Neural cell (in vitro differentiated cells): ENCODE measurements around the gene ANKRD44.

Experiments used
- CTCF ChIP-seq: fragments of 450-650 bp; IDR thresholded peaks from 2 replicates; pipeline ENCODE4 v1.5.1; 2014; ENCODE audit warnings: antibody characterized with exemption, mild to moderate bottlenecking, moderate library complexity; ENCODE audit not compliant: poor library complexity, severe bottlenecking
- EP300 ChIP-seq: fragments of 450-650 bp; conservative IDR thresholded peaks from 2 replicates; pipeline ENCODE4 v1.6.1; 2014; ENCODE audit warnings: antibody characterized with exemption, mild to moderate bottlenecking, moderate library complexity; ENCODE audit not compliant: poor library complexity, severe bottlenecking
- EZH2 ChIP-seq: fragments of 200-600, 300-800 bp; shearing (Covaris generic), sonication (generic); IDR thresholded peaks from 2 replicates; pipeline ENCODE4 v1.6.1; 2014; ENCODE audit warnings: antibody characterized with exemption, low read length, borderline replicate concordance, mild to moderate bottlenecking; ENCODE audit not compliant: insufficient read depth, poor library complexity, severe bottlenecking
- POLR2AphosphoS5 ChIP-seq: IDR thresholded peaks from 2 replicates; pipeline ENCODE4 v1.6.1; 2012
- SMC3 ChIP-seq: fragments of 450-650 bp; conservative IDR thresholded peaks from 2 replicates; pipeline ENCODE4 v1.6.1; 2014; ENCODE audit warnings: antibody characterized with exemption, mild to moderate bottlenecking, moderate library complexity; ENCODE audit not compliant: poor library complexity
- TF ChIP-seq, protein P1 (sequence below): IDR thresholded peaks from 2 replicates; pipeline ENCODE4 v1.6.1; 2012; ENCODE audit warnings: borderline replicate concordance

GRCh38 chr2:197297266-197297665 is 13.3 kb downstream of the ANKRD44 start:
- no peak for TF ChIP-seq EZH2
- no peak for TF ChIP-seq CTCF
- no peak for TF ChIP-seq POLR2AphosphoS5
- TF ChIP-seq EP300: no peak
- no peak for TF ChIP-seq SMC3
- TF ChIP-seq, protein P1, sequence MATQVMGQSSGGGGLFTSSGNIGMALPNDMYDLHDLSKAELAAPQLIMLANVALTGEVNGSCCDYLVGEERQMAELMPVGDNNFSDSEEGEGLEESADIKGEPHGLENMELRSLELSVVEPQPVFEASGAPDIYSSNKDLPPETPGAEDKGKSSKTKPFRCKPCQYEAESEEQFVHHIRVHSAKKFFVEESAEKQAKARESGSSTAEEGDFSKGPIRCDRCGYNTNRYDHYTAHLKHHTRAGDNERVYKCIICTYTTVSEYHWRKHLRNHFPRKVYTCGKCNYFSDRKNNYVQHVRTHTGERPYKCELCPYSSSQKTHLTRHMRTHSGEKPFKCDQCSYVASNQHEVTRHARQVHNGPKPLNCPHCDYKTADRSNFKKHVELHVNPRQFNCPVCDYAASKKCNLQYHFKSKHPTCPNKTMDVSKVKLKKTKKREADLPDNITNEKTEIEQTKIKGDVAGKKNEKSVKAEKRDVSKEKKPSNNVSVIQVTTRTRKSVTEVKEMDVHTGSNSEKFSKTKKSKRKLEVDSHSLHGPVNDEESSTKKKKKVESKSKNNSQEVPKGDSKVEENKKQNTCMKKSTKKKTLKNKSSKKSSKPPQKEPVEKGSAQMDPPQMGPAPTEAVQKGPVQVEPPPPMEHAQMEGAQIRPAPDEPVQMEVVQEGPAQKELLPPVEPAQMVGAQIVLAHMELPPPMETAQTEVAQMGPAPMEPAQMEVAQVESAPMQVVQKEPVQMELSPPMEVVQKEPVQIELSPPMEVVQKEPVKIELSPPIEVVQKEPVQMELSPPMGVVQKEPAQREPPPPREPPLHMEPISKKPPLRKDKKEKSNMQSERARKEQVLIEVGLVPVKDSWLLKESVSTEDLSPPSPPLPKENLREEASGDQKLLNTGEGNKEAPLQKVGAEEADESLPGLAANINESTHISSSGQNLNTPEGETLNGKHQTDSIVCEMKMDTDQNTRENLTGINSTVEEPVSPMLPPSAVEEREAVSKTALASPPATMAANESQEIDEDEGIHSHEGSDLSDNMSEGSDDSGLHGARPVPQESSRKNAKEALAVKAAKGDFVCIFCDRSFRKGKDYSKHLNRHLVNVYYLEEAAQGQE: no peak
